HepG2 (cell line): ENCODE measurements around the gene DHX30. TPM values are rescaled to one million over a fixed set of nuclear protein-coding genes. Genes with fewer than 3 reads are reported as not detected.

ENCODE experiments used
- ATAC-seq: fragments of 200-7000 bp; cut with Tn5 transposase; 3 replicates; pipeline ENCODE4 v1.9.1; 2020; ENCODE audit warnings: mild to moderate bottlenecking, moderate library complexity
- BruUV-seq: library from RNA; stranded (reverse); fragments of 400-500 nt; replicated peaks from 2 replicates; lab custom pipeline; 2021; lab: Mats Ljungman, UMichigan
- CTCF ChIA-PET: fragments of 300-600 bp; formaldehyde crosslinking; extraction: SDS; loops from one replicate; lab custom pipeline; 2021; ENCODE audit warnings: low total read pairs, inconsistent platforms, low intra/inter-chr PET ratio; lab: Yijun Ruan, JAX
- POLR2A ChIA-PET: fragments of 350-600 bp; sonication (Branson Sonifier 250); formaldehyde crosslinking; loops from one replicate; lab custom pipeline; 2020; ENCODE audit warnings: antibody characterized with exemption, inconsistent platforms; lab: Yijun Ruan, JAX
- DNase-seq: peaks from one replicate; pipeline ENCODE4 v3.0.0-alpha.2; 2015; ENCODE audit warnings: low spot score
- FAIRE-seq: peaks from 3 replicates; lab custom pipeline; 2011; peaks lifted over from hg19 to GRCh38; lab: Jason Lieb, UNC
- H2AFZ ChIP-seq: one replicate; pipeline ENCODE4 v1.6.1; 2011; ENCODE audit warnings: low read length, inconsistent platforms
- H3K27ac ChIP-seq: fragments of 300-600 bp; 3 replicates; pipeline ENCODE4 v1.8.0; 2011; ENCODE audit warnings: mixed run types, mild to moderate bottlenecking, mixed read lengths, low read length, inconsistent platforms; ENCODE audit not compliant: insufficient read depth; ENCODE audit errors: extremely low read length
- H3K27me3 ChIP-seq, 2 experiments: fragments of 200-600 bp in 1 of 2; 2 replicates in 1 of 2; 3 replicates in 1 of 2; pipeline versions ENCODE4 v1.6.0 to v1.8.0; 2011; ENCODE audit warnings: low read length in 2 of 2, mild to moderate bottlenecking in 2 of 2, moderate library complexity in 2 of 2, inconsistent platforms in 1 of 2; ENCODE audit not compliant: insufficient read depth in 2 of 2, control insufficient read depth in 1 of 2
- H3K36me3 ChIP-seq, 2 experiments: fragments of 200-600 bp in 1 of 2; replicated peaks in 1 of 2; 2 replicates in 1 of 2; 3 replicates in 1 of 2; pipeline versions ENCODE4 v1.5.1 to v1.8.0; 2011; ENCODE audit warnings: low read length in 2 of 2, inconsistent platforms in 1 of 2; ENCODE audit not compliant: insufficient read depth in 2 of 2, control insufficient read depth in 1 of 2
- H3K4me1 ChIP-seq: 2 replicates; pipeline ENCODE4 v1.5.1; 2012; ENCODE audit warnings: low read length, inconsistent platforms; ENCODE audit not compliant: insufficient read depth
- H3K4me2 ChIP-seq: 2 replicates; pipeline ENCODE4 v1.6.0; 2011; ENCODE audit warnings: low read depth, low read length, inconsistent platforms
- H3K4me3 ChIP-seq, 3 experiments: fragments of 200-600 bp in 1 of 3; sonication (generic), shearing (Covaris generic) in 1 of 3; replicated peaks in 1 of 3; 2 replicates each; pipeline ENCODE4 v1.5.1; 2011 to 2016; ENCODE audit warnings: low read length in 3 of 3, inconsistent platforms in 2 of 3, low read depth in 2 of 3, mild to moderate bottlenecking in 2 of 3, control low read depth in 1 of 3, mixed read lengths in 1 of 3; ENCODE audit not compliant: insufficient read depth in 1 of 3
- H3K79me2 ChIP-seq: one replicate; pipeline ENCODE4 v1.6.1; 2011; ENCODE audit warnings: low read length, inconsistent platforms; ENCODE audit not compliant: insufficient read depth
- H3K9ac ChIP-seq: 2 replicates; pipeline ENCODE4 v1.6.0; 2011; ENCODE audit warnings: mild to moderate bottlenecking, low read depth, low read length, inconsistent platforms; ENCODE audit not compliant: insufficient read depth
- H3K9me3 ChIP-seq: 2 replicates; pipeline ENCODE4 v1.5.1; 2012; ENCODE audit warnings: mild to moderate bottlenecking, low read length
- H4K20me1 ChIP-seq: 2 replicates; pipeline ENCODE4 v1.6.0; 2011; ENCODE audit warnings: inconsistent platforms, mild to moderate bottlenecking, low read length, moderate library complexity; ENCODE audit not compliant: insufficient read depth
- CREM ChIP-seq, 2 experiments: sonication (generic) in 1 of 2; formaldehyde crosslinking in 1 of 2; IDR thresholded peaks; 2 replicates each; pipeline versions ENCODE4 v1.4.0 to v1.6.1; 2016 to 2020; ENCODE audit warnings: antibody characterized with exemption in 1 of 2, mild to moderate bottlenecking in 1 of 2, missing genetic modification reagents in 1 of 2
- ELF3 ChIP-seq: IDR thresholded peaks from 2 replicates; pipeline ENCODE4 v1.6.1; 2016; ENCODE audit warnings: missing genetic modification reagents, missing compliant biosample characterization
- GATAD1 ChIP-seq: IDR thresholded peaks from 2 replicates; pipeline ENCODE4 v1.6.1; 2016; ENCODE audit warnings: missing genetic modification reagents, missing compliant biosample characterization
- KAT8 ChIP-seq: IDR thresholded peaks from 2 replicates; pipeline ENCODE4 v1.6.1; 2016; ENCODE audit warnings: missing genetic modification reagents, missing compliant biosample characterization
- MAFG ChIP-seq: sonication (generic); formaldehyde crosslinking; IDR thresholded peaks from 2 replicates; pipeline ENCODE4 v1.5.1; 2020; ENCODE audit warnings: mild to moderate bottlenecking, missing genetic modification reagents
- PAWR ChIP-seq: sonication (generic); formaldehyde crosslinking; IDR thresholded peaks from 2 replicates; pipeline ENCODE4 v1.4.0; 2020; ENCODE audit warnings: missing genetic modification reagents, mild to moderate bottlenecking, borderline replicate concordance
- PBX3 ChIP-seq: sonication (generic); formaldehyde crosslinking; IDR thresholded peaks from 2 replicates; pipeline ENCODE4 v1.8.1; 2023; ENCODE audit warnings: missing genetic modification reagents, inconsistent platforms, borderline replicate concordance
- SP5 ChIP-seq: IDR thresholded peaks from 2 replicates; pipeline ENCODE4 v1.6.1; 2016; ENCODE audit warnings: low read depth, borderline replicate concordance
- ZNF260 ChIP-seq: sonication (generic); formaldehyde crosslinking; IDR thresholded peaks from 2 replicates; pipeline ENCODE4 v1.4.0; 2020; ENCODE audit warnings: missing genetic modification reagents, low read depth, mild to moderate bottlenecking, borderline replicate concordance
- ZNF432 ChIP-seq: sonication (generic); formaldehyde crosslinking; IDR thresholded peaks from 2 replicates; pipeline ENCODE4 v1.5.0; 2020; ENCODE audit warnings: missing genetic modification reagents, mild to moderate bottlenecking, borderline replicate concordance
- ZNF792 ChIP-seq: IDR thresholded peaks from 2 replicates; pipeline ENCODE4 v1.6.1; 2016
- ZNF891 ChIP-seq: sonication (generic); formaldehyde crosslinking; IDR thresholded peaks from 2 replicates; pipeline ENCODE4 v1.5.0; 2020; ENCODE audit warnings: mild to moderate bottlenecking, missing genetic modification reagents
- ZSCAN5A ChIP-seq: sonication (generic); formaldehyde crosslinking; IDR thresholded peaks from 2 replicates; pipeline ENCODE4 v1.8.0; 2022; ENCODE audit warnings: mild to moderate bottlenecking, missing genetic modification reagents, borderline replicate concordance
- WGBS: methylation state at CpG from one replicate; pipeline ENCODE4 v1.1.6; 2017; ENCODE audit warnings: low lambda C conversion rate; 5-methylcytosine and 5-hydroxymethylcytosine counted together
- in situ Hi-C: cut with HindIII; loops from 2 replicates; pipeline ENCODE4 v1.10.0; 2017; ENCODE audit warnings: low pct_unique_long_range_greater_than_20kb; ENCODE audit not compliant: extremely low pct_ligation_motif_present
- intact Hi-C: fragments of 100-400 bp; cut with micrococcal nuclease; formaldehyde crosslinking; loops from one replicate; pipeline ENCODE4 v1.10.0; 2022; ENCODE audit not compliant: unreplicated experiment
- polyA plus RNA-seq, 8 experiments: library from polyadenylated mRNA; depleted of rRNA in 3 of 8; stranded (reverse) in 7 of 8; unstranded in 1 of 8; fragments of >200 nt; fragmentation: Illumina TruSeq in 4 of 8; extraction: Trizol in 4 of 8; gene quantifications; 2 replicates each; pipeline versions ENCODE4 v1.2.1 to v1.2.3, GENCODE V29; 2011 to 2016; ENCODE audit warnings: low read depth in 4 of 8, missing spikeins in 1 of 8, mixed read lengths in 1 of 8; ENCODE audit not compliant: insufficient read depth in 1 of 8
- total RNA-seq, 5 experiments: library from RNA; depleted of rRNA; stranded (reverse); fragments of >200 nt; fragmentation: Illumina TruSeq; extraction: Trizol; gene quantifications; 2 replicates each; pipeline ENCODE4 v1.2.3, GENCODE V29; 2016; ENCODE audit warnings: low read depth in 1 of 5

Gene DHX30
- total and polyA plus RNA-seq, 2 of the 13 experiments (the other 11 are each of a cell fraction or from before 2014, with no cell fraction given): 30.6 to 59.4 TPM

- H3K27me3 ChIP-seq: no peaks in the 10 kb centered on the region
- no peak overlapping the region for H3K27ac ChIP-seq
- TF ChIP-seq ZSCAN5A (CRISPR knock-in tag) (no peak), KAT8 (no peak), ZNF260 (CRISPR knock-in tag) (no peak), ELF3 (no peak), ZNF891 (CRISPR knock-in tag) (no peak), CREM (IDR thresholded peaks at IDR 0.05) (no peak), CREM (CRISPR knock-in tag; IDR thresholded peaks at IDR 0.05) (no peak), SP5 (no peak), GATAD1 (CRISPR knock-in tag) (no peak), MAFG (no peak), PBX3 (no peak), ZNF792 (CRISPR knock-in tag) (no peak), ZNF432 (CRISPR knock-in tag) (no peak), PAWR (CRISPR knock-in tag) (no peak)
- no peak overlapping the region for H2AFZ ChIP-seq
- intact Hi-C loops: no loop called here
- H3K36me3 ChIP-seq: peaks cover 26 to 60% of the 10 kb centered on the region in 2 experiments
- H3K4me3 ChIP-seq: no peak overlapping the region
- H3K9ac ChIP-seq: no peak overlapping the region
- H3K4me1 ChIP-seq: no peaks in the 10 kb centered on the region
- no TSS peak for BruUV-seq
- ChIA-PET POLR2A (no interaction called here), CTCF (no interaction called here)
- H3K79me2 ChIP-seq: no peaks in the 10 kb centered on the region
- in situ Hi-C loops: loop anchor here (10.0 kb wide), 1 partner anchor 141 kb away; no protein-coding TSS in a partner anchor
- no peaks in the 10 kb centered on the region for H3K9me3 ChIP-seq
- no peak for ATAC-seq
- DNase-seq: no peak
- FAIRE-seq: no peak
- H3K4me2 ChIP-seq: no peak overlapping the region
- H4K20me1 ChIP-seq: no peaks in the 10 kb centered on the region
- over 99% methylated on average over 9 of the region's 11 CpGs for WGBS
Measured at GRCh38 chr3:47854267-47854666, 51.3 kb downstream of the DHX30 start.
